Esophagus mucosa (tissue), 1 donor: ENCODE data around the gene IFNGR1. TPM values are rescaled to one million over a fixed set of nuclear protein-coding genes. Genes with fewer than 3 reads are reported as not detected.
"Not testable (repeated sequence)": the region's sequence is repeated elsewhere in the genome, so short reads cannot be mapped to it uniquely, and the experiment has no call there.

ENCODE experiments used
- ATAC-seq: fragments of 200-7000 bp; cut with Tn5 transposase; one replicate; pipeline ENCODE4 v1.9.1; 2020
- total RNA-seq: library from RNA; stranded (reverse); gene quantifications from one replicate; pipeline ENCODE4 v1.2.4, GENCODE V29; 2023
- donor health status: DM: yes; HTN: yes; CAD: no.

Gene IFNGR1
- 53.5 TPM for total RNA-seq

- peak; percentile 93 for ATAC-seq
Observed at GRCh38 chr6:137218917-137219663, at the start of gene IFNGR1. TSS of gene IFNGR1 (minus strand) at chr6:137219385. CDS start at chr6:137219327, 58 bp downstream.

- ATAC-seq = no peak
Observed at GRCh38 chr6:137268911-137269310, 49.7 kb upstream of the IFNGR1 start.

GRCh38 chr6:137266309-137266586 lies 47.1 kb upstream of the IFNGR1 start:
- no peak for ATAC-seq

- ATAC-seq = peak; percentile 68
Observed at GRCh38 chr6:137265561-137266308, 46.5 kb upstream of the IFNGR1 start.

- ATAC-seq = no peak
Observed at GRCh38 chr6:137264311-137265075, 45.3 kb upstream of the IFNGR1 start.

GRCh38 chr6:137261761-137262160 lies 42.6 kb upstream of the IFNGR1 start:
- ATAC-seq = no peak

GRCh38 chr6:137261361-137261760 lies 42.2 kb upstream of the IFNGR1 start:
- ATAC-seq = peak; percentile 7

GRCh38 chr6:137260217-137260616 lies 41.0 kb upstream of the IFNGR1 start:
- no peak for ATAC-seq

- ATAC-seq = peak; percentile 90
Observed at GRCh38 chr6:137259349-137259748, 40.2 kb upstream of the IFNGR1 start.

- ATAC-seq = peak; percentile 30
Observed at GRCh38 chr6:137258170-137258569, 39.0 kb upstream of the IFNGR1 start.

- ATAC-seq = no peak
Observed at GRCh38 chr6:137256350-137257103, 37.3 kb upstream of the IFNGR1 start.

- no peak for ATAC-seq
Observed at GRCh38 chr6:137254966-137255365, 35.8 kb upstream of the IFNGR1 start.

GRCh38 chr6:137254430-137254829 lies 35.2 kb upstream of the IFNGR1 start:
- not testable (repeated sequence) for ATAC-seq

- ATAC-seq = peak; percentile 31
Observed at GRCh38 chr6:137248702-137249101, 29.5 kb upstream of the IFNGR1 start.

- no peak for ATAC-seq
Observed at GRCh38 chr6:137247724-137248123, 28.5 kb upstream of the IFNGR1 start.

GRCh38 chr6:137246791-137247202 lies 27.6 kb upstream of the IFNGR1 start:
- ATAC-seq = no peak

GRCh38 chr6:137246164-137246563 lies 27.0 kb upstream of the IFNGR1 start:
- ATAC-seq = no peak

GRCh38 chr6:137241481-137242038 lies 22.4 kb upstream of the IFNGR1 start:
- ATAC-seq = no peak

- ATAC-seq = peak; percentile 92
Observed at GRCh38 chr6:137240168-137240567, 21.0 kb upstream of the IFNGR1 start.

GRCh38 chr6:137237413-137238170 lies 18.4 kb upstream of the IFNGR1 start:
- ATAC-seq = no peak

- no peak for ATAC-seq
Observed at GRCh38 chr6:137236581-137237355, 17.6 kb upstream of the IFNGR1 start.
